ENCODE results near the gene MDM4.
A peak's percentile ranks its signal among the peaks of the same experiment; 100 is the strongest.
"Not testable (repeated sequence)": the region's sequence is repeated elsewhere in the genome, so short reads cannot be mapped to it uniquely, and the experiment has no call there.

MDM4 gene

GRCh38 chr1:204513117-204513716 is 3.0 kb upstream of the MDM4 start:
- no peak for DNase-seq (ENCODE audit: low spot score)
- no peaks in the 10 kb centered on the region for H3K9me3 Mint-ChIP-seq
- H3K4me1 Mint-ChIP-seq (ENCODE audit: low read depth): peaks cover 26% of the 10 kb centered on the region
- H3K4me3 Mint-ChIP-seq: peak overlapping the region; percentile 89
- H3K27me3 Mint-ChIP-seq (ENCODE audit: low read depth): no peaks in the 10 kb centered on the region
- H3K27ac Mint-ChIP-seq: peak overlapping the region; percentile 99
- peaks cover 3% of the 10 kb centered on the region for H3K36me3 Mint-ChIP-seq (ENCODE audit: low read depth)

GRCh38 chr1:204514828-204515227 is 1.4 kb upstream of the MDM4 start:
- Mint-ChIP-seq H3K36me3 (ENCODE audit: low read depth) (peaks cover 18% of the 10 kb centered on the region), H3K27ac (peak overlapping the region; percentile 39), H3K4me1 (ENCODE audit: low read depth) (peaks cover 42% of the 10 kb centered on the region), H3K4me3 (peak overlapping the region; percentile 47), H3K27me3 (ENCODE audit: low read depth) (no peaks in the 10 kb centered on the region), H3K9me3 (no peaks in the 10 kb centered on the region)
- no peak for DNase-seq (ENCODE audit: low spot score)

- H3K4me1 Mint-ChIP-seq (ENCODE audit: low read depth): peaks cover 51% of the 10 kb centered on the region
- not testable (repeated sequence) for H3K4me3 Mint-ChIP-seq, H3K27ac Mint-ChIP-seq
Measured at GRCh38 chr1:204517382-204517781, 1.2 kb downstream of the MDM4 start.

GRCh38 chr1:204520834-204521709 is 4.9 kb downstream of the MDM4 start:
- Mint-ChIP-seq H3K9me3 (peaks cover 7% of the 10 kb centered on the region), H3K4me3 (peak overlapping the region; percentile 56), H3K4me1 (ENCODE audit: low read depth) (peaks cover 51% of the 10 kb centered on the region), H3K27me3 (ENCODE audit: low read depth) (no peaks in the 10 kb centered on the region), H3K36me3 (ENCODE audit: low read depth) (peaks cover 56% of the 10 kb centered on the region), H3K27ac (peak overlapping the region; percentile 83)
- DNase-seq (ENCODE audit: low spot score): peak; percentile 69

More at GRCh38 chr1:204517382-204517781, 1.2 kb downstream of the MDM4 start:
- not testable (repeated sequence) for DNase-seq (ENCODE audit: low spot score); H3K27me3 Mint-ChIP-seq (ENCODE audit: low read depth); H3K9me3 Mint-ChIP-seq
- peaks cover 32% of the 10 kb centered on the region for H3K36me3 Mint-ChIP-seq (ENCODE audit: low read depth)

GRCh38 chr1:204521941-204522521 is 5.8 kb downstream of the MDM4 start:
- not testable (repeated sequence) for DNase-seq (ENCODE audit: low spot score); H3K9me3 Mint-ChIP-seq; H3K27me3 Mint-ChIP-seq (ENCODE audit: low read depth)
- Mint-ChIP-seq H3K36me3 (ENCODE audit: low read depth) (peaks cover 64% of the 10 kb centered on the region), H3K4me1 (ENCODE audit: low read depth) (peaks cover 51% of the 10 kb centered on the region), H3K27ac (peak overlapping the region; percentile 75), H3K4me3 (peak overlapping the region; percentile 19)

- H3K4me1 Mint-ChIP-seq (ENCODE audit: low read depth): peaks cover 41% of the 10 kb centered on the region
- peaks cover 7% of the 10 kb centered on the region for H3K9me3 Mint-ChIP-seq
- H3K4me3 Mint-ChIP-seq: peak overlapping the region; percentile 47
- H3K27me3 Mint-ChIP-seq (ENCODE audit: low read depth): no peaks in the 10 kb centered on the region
- peaks cover 67% of the 10 kb centered on the region for H3K36me3 Mint-ChIP-seq (ENCODE audit: low read depth)
- H3K27ac Mint-ChIP-seq: peak overlapping the region; percentile 85
- no peak for DNase-seq (ENCODE audit: low spot score)
Measured at GRCh38 chr1:204523605-204524215, 7.5 kb downstream of the MDM4 start.

- peak overlapping the region; percentile 30 for H3K4me3 Mint-ChIP-seq
- H3K4me1 Mint-ChIP-seq (ENCODE audit: low read depth): peaks cover 28% of the 10 kb centered on the region
Measured at GRCh38 chr1:204524986-204525385, 8.8 kb downstream of the MDM4 start.

GRCh38 chr1:204528241-204528640 is 12.0 kb downstream of the MDM4 start:
- no peak for DNase-seq (ENCODE audit: low spot score)
- peaks cover 7% of the 10 kb centered on the region for H3K9me3 Mint-ChIP-seq
- peaks cover 16% of the 10 kb centered on the region for H3K4me1 Mint-ChIP-seq (ENCODE audit: low read depth)
- peaks cover 65% of the 10 kb centered on the region for H3K36me3 Mint-ChIP-seq (ENCODE audit: low read depth)
- H3K27me3 Mint-ChIP-seq (ENCODE audit: low read depth): no peaks in the 10 kb centered on the region
- H3K27ac Mint-ChIP-seq: no peak overlapping the region
- H3K4me3 Mint-ChIP-seq: no peak overlapping the region

More at GRCh38 chr1:204524986-204525385, 8.8 kb downstream of the MDM4 start:
- peak overlapping the region; percentile 46 for H3K27ac Mint-ChIP-seq
- no peak for DNase-seq (ENCODE audit: low spot score)
- no peaks in the 10 kb centered on the region for H3K27me3 Mint-ChIP-seq (ENCODE audit: low read depth)
- peaks cover 59% of the 10 kb centered on the region for H3K36me3 Mint-ChIP-seq (ENCODE audit: low read depth)
- peaks cover 7% of the 10 kb centered on the region for H3K9me3 Mint-ChIP-seq

GRCh38 chr1:204528677-204529076 is 12.5 kb downstream of the MDM4 start:
- H3K9me3 Mint-ChIP-seq: peaks cover 4% of the 10 kb centered on the region
- no peak overlapping the region for H3K27ac Mint-ChIP-seq
- no peak for DNase-seq (ENCODE audit: low spot score)
- H3K36me3 Mint-ChIP-seq (ENCODE audit: low read depth): peaks cover 65% of the 10 kb centered on the region
- no peaks in the 10 kb centered on the region for H3K27me3 Mint-ChIP-seq (ENCODE audit: low read depth)
- no peak overlapping the region for H3K4me3 Mint-ChIP-seq
- peaks cover 14% of the 10 kb centered on the region for H3K4me1 Mint-ChIP-seq (ENCODE audit: low read depth)

- Mint-ChIP-seq H3K36me3 (ENCODE audit: low read depth) (peaks cover 68% of the 10 kb centered on the region), H3K27me3 (ENCODE audit: low read depth) (no peaks in the 10 kb centered on the region), H3K27ac (no peak overlapping the region), H3K4me1 (ENCODE audit: low read depth) (peaks cover 11% of the 10 kb centered on the region), H3K4me3 (no peak overlapping the region), H3K9me3 (no peaks in the 10 kb centered on the region)
- no peak for DNase-seq (ENCODE audit: low spot score)
Measured at GRCh38 chr1:204529371-204529895, 13.2 kb downstream of the MDM4 start.

GRCh38 chr1:204530932-204531331 is 14.7 kb downstream of the MDM4 start:
- peaks cover 66% of the 10 kb centered on the region for H3K36me3 Mint-ChIP-seq (ENCODE audit: low read depth)
- no peak overlapping the region for H3K4me3 Mint-ChIP-seq
- H3K4me1 Mint-ChIP-seq (ENCODE audit: low read depth): peaks cover 6% of the 10 kb centered on the region
- H3K27me3 Mint-ChIP-seq (ENCODE audit: low read depth): no peaks in the 10 kb centered on the region
- H3K9me3 Mint-ChIP-seq: no peaks in the 10 kb centered on the region
- no peak for DNase-seq (ENCODE audit: low spot score)
- peak overlapping the region; percentile 1 for H3K27ac Mint-ChIP-seq

- H3K27me3 Mint-ChIP-seq (ENCODE audit: low read depth): no peaks in the 10 kb centered on the region
- no peaks in the 10 kb centered on the region for H3K9me3 Mint-ChIP-seq
- no peak overlapping the region for H3K27ac Mint-ChIP-seq
- H3K4me1 Mint-ChIP-seq (ENCODE audit: low read depth): peaks cover 8% of the 10 kb centered on the region
- no peak for DNase-seq (ENCODE audit: low spot score)
- H3K36me3 Mint-ChIP-seq (ENCODE audit: low read depth): peaks cover 65% of the 10 kb centered on the region
- no peak overlapping the region for H3K4me3 Mint-ChIP-seq
Measured at GRCh38 chr1:204532832-204533231, 16.6 kb downstream of the MDM4 start.

- no peak overlapping the region for H3K4me3 Mint-ChIP-seq
- no peaks in the 10 kb centered on the region for H3K27me3 Mint-ChIP-seq (ENCODE audit: low read depth)
- H3K27ac Mint-ChIP-seq: peak overlapping the region; percentile 33
Measured at GRCh38 chr1:204541626-204542025, 25.4 kb downstream of the MDM4 start.

More at GRCh38 chr1:204541626-204542025, 25.4 kb downstream of the MDM4 start:
- peaks cover 15% of the 10 kb centered on the region for H3K9me3 Mint-ChIP-seq
- peaks cover 76% of the 10 kb centered on the region for H3K36me3 Mint-ChIP-seq (ENCODE audit: low read depth)
- DNase-seq (ENCODE audit: low spot score): no peak
- peaks cover 50% of the 10 kb centered on the region for H3K4me1 Mint-ChIP-seq (ENCODE audit: low read depth)

Data from T-helper 2 cell treated with Interferon-gamma antibody and Interleukin-4, amounts not matched to agents 5 μg/mL and 100 μg/mL, for 36 hours (primary cell).